Neural cell (in vitro differentiated cells): Measurements from ENCODE around the gene ERMAP. TPM values are rescaled to one million over a fixed set of nuclear protein-coding genes. Genes with fewer than 3 reads are reported as not detected.

Source experiments
- H2AFZ ChIP-seq: fragments of 200-600, 300-800 bp; sonication (generic), shearing (Covaris generic); 2 replicates; pipeline ENCODE4 v1.6.0; 2014; ENCODE audit warnings: low read depth, mild to moderate bottlenecking, antibody characterized with exemption, low read length, moderate library complexity
- H3F3A ChIP-seq: fragments of 200-600 bp; shearing (Covaris generic); 2 replicates; pipeline ENCODE4 v1.6.1; 2016; ENCODE audit warnings: mild to moderate bottlenecking, moderate library complexity, mixed read lengths, antibody characterized with exemption, low read length; ENCODE audit not compliant: insufficient read depth, poor library complexity, severe bottlenecking
- H3K27ac ChIP-seq: fragments of 200-600, 300-800 bp; sonication (generic), shearing (Covaris generic); 2 replicates; pipeline ENCODE4 v1.5.1; 2014; ENCODE audit warnings: mild to moderate bottlenecking, low read length, moderate library complexity
- H3K27me3 ChIP-seq: fragments of 300-800, 200-600 bp; sonication (generic), shearing (Covaris generic); 2 replicates; pipeline ENCODE4 v1.6.0; 2014; ENCODE audit warnings: mild to moderate bottlenecking, low read depth, low read length, moderate library complexity; ENCODE audit not compliant: insufficient read depth
- H3K36me3 ChIP-seq: fragments of 300-800, 200-600 bp; sonication (generic), shearing (Covaris generic); 2 replicates; pipeline ENCODE4 v1.5.1; 2014; ENCODE audit warnings: mild to moderate bottlenecking, antibody characterized with exemption, low read length, moderate library complexity; ENCODE audit not compliant: insufficient read depth
- H3K4me2 ChIP-seq: fragments of 300-800, 200-600 bp; sonication (generic), shearing (Covaris generic); 2 replicates; pipeline ENCODE4 v1.6.0; 2014; ENCODE audit warnings: mild to moderate bottlenecking, low read length
- H3K4me3 ChIP-seq: fragments of 300-800, 200-600 bp; sonication (generic), shearing (Covaris generic); 2 replicates; pipeline ENCODE4 v1.5.1; 2014; ENCODE audit warnings: mild to moderate bottlenecking, low read length, moderate library complexity
- H3K79me2 ChIP-seq: fragments of 200-600 bp; shearing (Covaris generic); replicated peaks from 2 replicates; pipeline ENCODE4 v1.6.0; 2014; ENCODE audit warnings: mild to moderate bottlenecking, low read length, moderate library complexity; ENCODE audit not compliant: insufficient read depth
- H3K9ac ChIP-seq: fragments of 300-800, 200-600 bp; sonication (generic), shearing (Covaris generic); 2 replicates; pipeline ENCODE4 v1.6.1; 2016; ENCODE audit warnings: mild to moderate bottlenecking, low read length, mixed read lengths
- H3K9me2 ChIP-seq: fragments of 200-600 bp; shearing (Covaris generic); 2 replicates; pipeline ENCODE4 v1.6.1; 2016; ENCODE audit warnings: mild to moderate bottlenecking, low read length, mixed read lengths; ENCODE audit not compliant: insufficient read depth
- H3K9me3 ChIP-seq: fragments of 200-600, 300-800 bp; sonication (generic), shearing (Covaris generic); 2 replicates; pipeline ENCODE4 v1.6.1; 2016; ENCODE audit warnings: mild to moderate bottlenecking, mixed run types, low read length, moderate library complexity, mixed read lengths
- H4K20me1 ChIP-seq: fragments of 200-600 bp; shearing (Covaris generic); 2 replicates; pipeline ENCODE4 v1.6.1; 2016; ENCODE audit warnings: mild to moderate bottlenecking, mixed run types; ENCODE audit not compliant: insufficient read depth
- EP300 ChIP-seq: fragments of 450-650 bp; conservative IDR thresholded peaks from 2 replicates; pipeline ENCODE4 v1.6.1; 2014; ENCODE audit warnings: antibody characterized with exemption, mild to moderate bottlenecking, moderate library complexity; ENCODE audit not compliant: poor library complexity, severe bottlenecking
- EZH2 ChIP-seq: fragments of 200-600, 300-800 bp; shearing (Covaris generic), sonication (generic); IDR thresholded peaks from 2 replicates; pipeline ENCODE4 v1.6.1; 2014; ENCODE audit warnings: antibody characterized with exemption, low read length, borderline replicate concordance, mild to moderate bottlenecking; ENCODE audit not compliant: insufficient read depth, poor library complexity, severe bottlenecking
- MXI1 ChIP-seq: fragments of 450-650 bp; conservative IDR thresholded peaks from 2 replicates; pipeline ENCODE4 v1.6.1; 2014; ENCODE audit warnings: antibody characterized with exemption, mild to moderate bottlenecking; ENCODE audit not compliant: poor library complexity, severe bottlenecking
- POLR2AphosphoS5 ChIP-seq: IDR thresholded peaks from 2 replicates; pipeline ENCODE4 v1.6.1; 2012
- RAD21 ChIP-seq: fragments of 450-650 bp; conservative IDR thresholded peaks from 2 replicates; pipeline ENCODE4 v1.6.1; 2014; ENCODE audit warnings: antibody characterized with exemption, mild to moderate bottlenecking, moderate library complexity
- SMC3 ChIP-seq: fragments of 450-650 bp; conservative IDR thresholded peaks from 2 replicates; pipeline ENCODE4 v1.6.1; 2014; ENCODE audit warnings: antibody characterized with exemption, mild to moderate bottlenecking, moderate library complexity; ENCODE audit not compliant: poor library complexity
- TAF1 ChIP-seq: IDR thresholded peaks from 2 replicates; pipeline ENCODE4 v1.6.1; 2012; ENCODE audit warnings: low read depth
- polyA plus RNA-seq: library from polyadenylated mRNA; depleted of rRNA; stranded (reverse); fragments of >200 nt; gene quantifications from 2 replicates; pipeline ENCODE4 v1.2.3, GENCODE V29; 2014
- TF ChIP-seq, protein P1 (sequence below): fragments of 450-650 bp; IDR thresholded peaks from 2 replicates; pipeline ENCODE4 v1.5.1; 2014; ENCODE audit warnings: antibody characterized with exemption, mild to moderate bottlenecking, moderate library complexity; ENCODE audit not compliant: poor library complexity, severe bottlenecking
- TF ChIP-seq, protein P2 (sequence below): IDR thresholded peaks from 2 replicates; pipeline ENCODE4 v1.6.1; 2012; ENCODE audit warnings: borderline replicate concordance

The ERMAP gene
- polyA plus RNA-seq, 1 donor from 2014 or later: 10.6 TPM

DNA sequence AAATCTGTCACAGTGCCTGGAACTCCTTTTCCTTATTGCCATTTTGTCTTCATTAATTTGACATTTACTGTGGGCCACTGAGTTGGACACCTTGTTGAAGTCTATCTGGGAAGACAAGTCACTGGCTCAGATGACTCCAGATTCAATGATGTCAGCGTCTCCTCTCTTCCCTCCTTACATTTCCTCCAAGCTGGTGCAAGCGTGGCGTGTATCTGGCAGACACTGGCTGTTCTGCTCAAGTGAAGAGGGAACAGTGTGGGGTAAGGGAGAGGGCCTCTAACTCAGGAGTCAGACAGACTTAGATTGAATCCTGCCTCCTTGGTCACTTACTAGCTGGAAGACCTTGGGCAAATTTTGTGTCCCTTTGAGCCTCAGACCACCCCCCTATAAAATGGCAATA lies 20.8 kb downstream of the ERMAP start:
- Histone ChIP-seq H3F3A (no peaks in the 10 kb centered on the region), H3K4me2 (no peak overlapping the region), H3K9me2 (no peaks in the 10 kb centered on the region), H3K4me3 (no peak overlapping the region), H3K79me2 (no peaks in the 10 kb centered on the region), H2AFZ (no peak overlapping the region), H4K20me1 (no peaks in the 10 kb centered on the region), H3K27ac (no peak overlapping the region), H3K27me3 (no peaks in the 10 kb centered on the region), H3K9ac (no peak overlapping the region), H3K9me3 (no peaks in the 10 kb centered on the region), H3K36me3 (no peaks in the 10 kb centered on the region)
- TF ChIP-seq MXI1: no peak
- no peak for TF ChIP-seq POLR2AphosphoS5

DNA sequence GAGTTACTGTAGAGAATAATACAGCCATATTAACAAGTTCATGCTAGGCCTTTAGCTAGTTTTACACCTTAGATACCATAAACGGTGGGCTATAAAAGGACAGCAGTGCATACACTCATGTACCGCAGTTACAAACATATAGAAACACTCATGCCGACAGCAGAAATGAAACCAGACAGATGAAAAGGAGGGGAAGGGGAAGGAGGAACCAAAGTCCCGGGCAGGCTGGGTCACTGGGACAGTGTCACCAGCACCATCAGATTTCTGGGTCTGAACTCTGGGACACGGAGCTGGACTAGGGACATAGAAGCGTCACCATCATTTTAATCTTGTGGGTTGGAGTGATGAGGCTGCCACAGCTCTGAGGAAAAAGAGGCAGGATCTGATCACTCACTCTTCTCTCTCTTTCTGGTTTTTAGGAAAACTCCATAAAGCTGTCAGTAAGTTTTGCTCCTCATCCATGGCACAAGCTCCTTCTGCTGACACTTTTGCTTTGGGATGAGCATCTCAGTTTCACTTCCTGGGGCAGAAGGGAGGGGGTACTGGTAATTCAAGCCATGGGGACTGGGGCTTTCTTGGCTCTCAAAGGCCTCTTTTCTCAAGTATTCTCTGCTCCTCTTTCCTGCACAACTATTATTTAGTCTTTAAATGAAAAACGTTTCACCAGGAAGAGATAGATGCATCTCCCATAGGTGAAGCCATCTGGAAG lies 21.7 kb downstream of the ERMAP start:
- H4K20me1 ChIP-seq: no peaks in the 10 kb centered on the region
- H3K36me3 ChIP-seq: no peaks in the 10 kb centered on the region
- H3K27me3 ChIP-seq: no peaks in the 10 kb centered on the region
- H3K9me2 ChIP-seq: no peaks in the 10 kb centered on the region
- TF ChIP-seq POLR2AphosphoS5 (no peak), EP300 (no peak), EZH2 (no peak), RAD21 (no peak), SMC3 (no peak), MXI1 (no peak), TAF1 (no peak)
- TF ChIP-seq, protein P1, sequence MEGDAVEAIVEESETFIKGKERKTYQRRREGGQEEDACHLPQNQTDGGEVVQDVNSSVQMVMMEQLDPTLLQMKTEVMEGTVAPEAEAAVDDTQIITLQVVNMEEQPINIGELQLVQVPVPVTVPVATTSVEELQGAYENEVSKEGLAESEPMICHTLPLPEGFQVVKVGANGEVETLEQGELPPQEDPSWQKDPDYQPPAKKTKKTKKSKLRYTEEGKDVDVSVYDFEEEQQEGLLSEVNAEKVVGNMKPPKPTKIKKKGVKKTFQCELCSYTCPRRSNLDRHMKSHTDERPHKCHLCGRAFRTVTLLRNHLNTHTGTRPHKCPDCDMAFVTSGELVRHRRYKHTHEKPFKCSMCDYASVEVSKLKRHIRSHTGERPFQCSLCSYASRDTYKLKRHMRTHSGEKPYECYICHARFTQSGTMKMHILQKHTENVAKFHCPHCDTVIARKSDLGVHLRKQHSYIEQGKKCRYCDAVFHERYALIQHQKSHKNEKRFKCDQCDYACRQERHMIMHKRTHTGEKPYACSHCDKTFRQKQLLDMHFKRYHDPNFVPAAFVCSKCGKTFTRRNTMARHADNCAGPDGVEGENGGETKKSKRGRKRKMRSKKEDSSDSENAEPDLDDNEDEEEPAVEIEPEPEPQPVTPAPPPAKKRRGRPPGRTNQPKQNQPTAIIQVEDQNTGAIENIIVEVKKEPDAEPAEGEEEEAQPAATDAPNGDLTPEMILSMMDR: no peak
- TF ChIP-seq, protein P2, sequence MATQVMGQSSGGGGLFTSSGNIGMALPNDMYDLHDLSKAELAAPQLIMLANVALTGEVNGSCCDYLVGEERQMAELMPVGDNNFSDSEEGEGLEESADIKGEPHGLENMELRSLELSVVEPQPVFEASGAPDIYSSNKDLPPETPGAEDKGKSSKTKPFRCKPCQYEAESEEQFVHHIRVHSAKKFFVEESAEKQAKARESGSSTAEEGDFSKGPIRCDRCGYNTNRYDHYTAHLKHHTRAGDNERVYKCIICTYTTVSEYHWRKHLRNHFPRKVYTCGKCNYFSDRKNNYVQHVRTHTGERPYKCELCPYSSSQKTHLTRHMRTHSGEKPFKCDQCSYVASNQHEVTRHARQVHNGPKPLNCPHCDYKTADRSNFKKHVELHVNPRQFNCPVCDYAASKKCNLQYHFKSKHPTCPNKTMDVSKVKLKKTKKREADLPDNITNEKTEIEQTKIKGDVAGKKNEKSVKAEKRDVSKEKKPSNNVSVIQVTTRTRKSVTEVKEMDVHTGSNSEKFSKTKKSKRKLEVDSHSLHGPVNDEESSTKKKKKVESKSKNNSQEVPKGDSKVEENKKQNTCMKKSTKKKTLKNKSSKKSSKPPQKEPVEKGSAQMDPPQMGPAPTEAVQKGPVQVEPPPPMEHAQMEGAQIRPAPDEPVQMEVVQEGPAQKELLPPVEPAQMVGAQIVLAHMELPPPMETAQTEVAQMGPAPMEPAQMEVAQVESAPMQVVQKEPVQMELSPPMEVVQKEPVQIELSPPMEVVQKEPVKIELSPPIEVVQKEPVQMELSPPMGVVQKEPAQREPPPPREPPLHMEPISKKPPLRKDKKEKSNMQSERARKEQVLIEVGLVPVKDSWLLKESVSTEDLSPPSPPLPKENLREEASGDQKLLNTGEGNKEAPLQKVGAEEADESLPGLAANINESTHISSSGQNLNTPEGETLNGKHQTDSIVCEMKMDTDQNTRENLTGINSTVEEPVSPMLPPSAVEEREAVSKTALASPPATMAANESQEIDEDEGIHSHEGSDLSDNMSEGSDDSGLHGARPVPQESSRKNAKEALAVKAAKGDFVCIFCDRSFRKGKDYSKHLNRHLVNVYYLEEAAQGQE: no peak
- H3K27ac ChIP-seq: no peak overlapping the region
- no peaks in the 10 kb centered on the region for H3K79me2 ChIP-seq
- H3K9ac ChIP-seq: no peak overlapping the region
- H3K4me2 ChIP-seq: no peak overlapping the region
- H2AFZ ChIP-seq: no peak overlapping the region
- no peak overlapping the region for H3K4me3 ChIP-seq
- no peaks in the 10 kb centered on the region for H3K9me3 ChIP-seq
- no peaks in the 10 kb centered on the region for H3F3A ChIP-seq
